ENCODE measurements around the gene SF3A2. TPM values are rescaled to one million over a fixed set of nuclear protein-coding genes. Genes with fewer than 3 reads are reported as not detected.
A peak's percentile ranks its signal among the peaks of the same experiment; 100 is the strongest.

Gene SF3A2
- total and polyA plus RNA-seq, 2 experiments from 2014 or later = 21.2 to 75.3 TPM

DNA sequence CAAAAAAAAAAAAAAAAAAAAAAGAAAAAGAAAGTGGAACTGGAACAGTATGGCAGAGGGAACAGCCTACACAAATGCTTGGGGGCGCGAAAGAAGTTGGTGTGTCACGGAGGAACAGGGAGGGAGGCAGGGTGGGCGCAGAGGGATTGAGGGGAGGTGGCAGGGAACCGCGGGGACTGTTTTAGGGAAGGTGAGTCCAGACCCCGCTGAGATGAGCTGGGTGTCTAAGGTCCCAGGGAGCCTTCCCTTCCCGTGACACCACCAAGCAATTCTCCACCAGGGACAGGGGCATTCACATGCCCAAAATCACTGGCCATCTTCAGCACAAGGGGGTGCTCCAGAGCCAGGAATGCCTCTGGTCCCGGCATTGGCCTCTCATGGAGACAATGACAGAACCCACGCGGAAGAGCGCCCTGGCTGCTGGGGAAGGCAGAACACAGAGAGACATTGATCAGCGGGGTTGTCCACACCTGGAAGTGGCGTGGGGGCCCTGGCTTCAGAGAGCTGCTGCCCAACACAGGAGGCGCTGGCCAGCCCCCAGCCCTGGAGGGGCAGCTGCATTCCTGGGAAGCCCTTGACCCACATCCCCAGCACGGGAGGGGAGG lies 38.4 kb downstream of the SF3A2 start:
- WGBS (ENCODE audit: low lambda C conversion rate, missing lambda C conversion rate) = 64% methylated on average over 9 of the region's 16 CpGs
- Histone ChIP-seq H3K36me3 (replicated peaks; ENCODE audit: insufficient read depth, low read depth) (no peaks in the 10 kb centered on the region), H3K4me2 (no peak overlapping the region), H4K20me1 (ENCODE audit: insufficient read depth, poor library complexity, severe bottlenecking) (peaks cover 50% of the 10 kb centered on the region), H3K9me3 (ENCODE audit: low read depth) (no peaks in the 10 kb centered on the region), H3K4me1 (ENCODE audit: insufficient read depth) (peaks cover 22% of the 10 kb centered on the region), H3K4me3 (no peak overlapping the region), H3K27me3 (no peaks in the 10 kb centered on the region), H3K27ac (no peak overlapping the region), H3K9me2 (replicated peaks; ENCODE audit: insufficient read depth) (no peaks in the 10 kb centered on the region), H3K79me2 (peaks cover 48% of the 10 kb centered on the region), H2AFZ (no peak overlapping the region)
- TF ChIP-seq, protein P1, sequence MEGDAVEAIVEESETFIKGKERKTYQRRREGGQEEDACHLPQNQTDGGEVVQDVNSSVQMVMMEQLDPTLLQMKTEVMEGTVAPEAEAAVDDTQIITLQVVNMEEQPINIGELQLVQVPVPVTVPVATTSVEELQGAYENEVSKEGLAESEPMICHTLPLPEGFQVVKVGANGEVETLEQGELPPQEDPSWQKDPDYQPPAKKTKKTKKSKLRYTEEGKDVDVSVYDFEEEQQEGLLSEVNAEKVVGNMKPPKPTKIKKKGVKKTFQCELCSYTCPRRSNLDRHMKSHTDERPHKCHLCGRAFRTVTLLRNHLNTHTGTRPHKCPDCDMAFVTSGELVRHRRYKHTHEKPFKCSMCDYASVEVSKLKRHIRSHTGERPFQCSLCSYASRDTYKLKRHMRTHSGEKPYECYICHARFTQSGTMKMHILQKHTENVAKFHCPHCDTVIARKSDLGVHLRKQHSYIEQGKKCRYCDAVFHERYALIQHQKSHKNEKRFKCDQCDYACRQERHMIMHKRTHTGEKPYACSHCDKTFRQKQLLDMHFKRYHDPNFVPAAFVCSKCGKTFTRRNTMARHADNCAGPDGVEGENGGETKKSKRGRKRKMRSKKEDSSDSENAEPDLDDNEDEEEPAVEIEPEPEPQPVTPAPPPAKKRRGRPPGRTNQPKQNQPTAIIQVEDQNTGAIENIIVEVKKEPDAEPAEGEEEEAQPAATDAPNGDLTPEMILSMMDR (IDR thresholded peaks at IDR 0.05; ENCODE audit: poor library complexity) = peak; percentile 50
- no peak for TF ChIP-seq EZH2phosphoT487 (IDR thresholded peaks at IDR 0.05; ENCODE audit: low read depth, severe bottlenecking, unreplicated experiment)
- peak; percentile 78 for DNase-seq (ENCODE audit: low spot score)

DNA sequence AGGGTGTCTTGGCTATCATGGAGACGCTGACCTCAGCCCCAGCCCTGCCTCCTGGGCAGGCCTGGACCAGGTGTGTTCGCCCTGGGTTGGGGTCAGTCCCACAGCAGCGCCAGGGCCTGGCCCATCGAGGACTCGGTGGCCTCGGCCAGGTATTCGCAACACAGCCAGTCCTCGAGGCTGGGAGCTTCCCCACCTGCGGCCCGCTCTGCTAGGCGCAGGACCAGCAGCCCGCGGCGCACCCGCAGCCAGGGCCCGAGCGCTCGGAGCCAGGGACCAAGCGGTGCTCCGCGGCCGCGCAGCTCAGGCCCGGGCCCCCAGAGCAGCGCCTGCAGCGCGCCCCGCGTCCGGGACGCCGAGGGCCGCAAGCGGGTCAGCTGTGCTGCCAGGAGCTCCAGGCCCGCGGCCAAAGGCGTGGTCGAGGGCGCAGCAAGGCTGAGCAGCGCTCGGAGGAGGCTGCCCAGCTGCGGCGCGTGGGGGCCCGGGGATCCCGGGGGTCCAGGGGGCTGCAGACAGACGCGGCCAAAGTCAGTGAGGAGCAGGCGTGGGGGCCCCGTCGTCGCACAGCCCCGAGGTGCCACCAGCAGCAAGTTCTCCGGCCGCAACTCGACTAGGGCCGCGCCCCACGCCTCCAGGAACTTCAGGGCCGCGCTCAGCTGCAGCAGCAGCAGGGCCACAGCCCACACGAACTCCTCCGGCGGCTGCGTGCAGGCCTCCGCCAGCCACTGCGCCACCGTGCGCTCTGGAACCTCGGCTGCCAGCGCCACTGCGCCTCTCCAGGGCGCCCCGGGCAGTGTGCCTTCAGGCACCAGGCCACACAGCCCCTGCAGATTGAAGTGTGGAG lies 39.2 kb downstream of the SF3A2 start:
- WGBS (ENCODE audit: low lambda C conversion rate, missing lambda C conversion rate) = 96% methylated on average over 43 of the region's 74 CpGs
- no peak overlapping the region for H3K4me3 ChIP-seq
- H3K36me3 ChIP-seq (replicated peaks; ENCODE audit: insufficient read depth, low read depth) = no peaks in the 10 kb centered on the region
- TF ChIP-seq, protein P1 (IDR thresholded peaks at IDR 0.05; ENCODE audit: poor library complexity) = no peak
- no peak for TF ChIP-seq EZH2 (IDR thresholded peaks at IDR 0.05; ENCODE audit: borderline replicate concordance)
- H4K20me1 ChIP-seq (ENCODE audit: insufficient read depth, poor library complexity, severe bottlenecking) = peaks cover 42% of the 10 kb centered on the region
- H3K27me3 ChIP-seq = no peaks in the 10 kb centered on the region
- no peaks in the 10 kb centered on the region for H3K9me3 ChIP-seq (ENCODE audit: low read depth)
- H3K4me1 ChIP-seq (ENCODE audit: insufficient read depth) = peaks cover 22% of the 10 kb centered on the region
- no peak overlapping the region for H2AFZ ChIP-seq
- peaks cover 40% of the 10 kb centered on the region for H3K79me2 ChIP-seq
- H3K27ac ChIP-seq = no peak overlapping the region
- no peak for DNase-seq (ENCODE audit: low spot score)
- no peaks in the 10 kb centered on the region for H3K9me2 ChIP-seq (replicated peaks; ENCODE audit: insufficient read depth)
- no peak overlapping the region for H3K4me2 ChIP-seq

DNA sequence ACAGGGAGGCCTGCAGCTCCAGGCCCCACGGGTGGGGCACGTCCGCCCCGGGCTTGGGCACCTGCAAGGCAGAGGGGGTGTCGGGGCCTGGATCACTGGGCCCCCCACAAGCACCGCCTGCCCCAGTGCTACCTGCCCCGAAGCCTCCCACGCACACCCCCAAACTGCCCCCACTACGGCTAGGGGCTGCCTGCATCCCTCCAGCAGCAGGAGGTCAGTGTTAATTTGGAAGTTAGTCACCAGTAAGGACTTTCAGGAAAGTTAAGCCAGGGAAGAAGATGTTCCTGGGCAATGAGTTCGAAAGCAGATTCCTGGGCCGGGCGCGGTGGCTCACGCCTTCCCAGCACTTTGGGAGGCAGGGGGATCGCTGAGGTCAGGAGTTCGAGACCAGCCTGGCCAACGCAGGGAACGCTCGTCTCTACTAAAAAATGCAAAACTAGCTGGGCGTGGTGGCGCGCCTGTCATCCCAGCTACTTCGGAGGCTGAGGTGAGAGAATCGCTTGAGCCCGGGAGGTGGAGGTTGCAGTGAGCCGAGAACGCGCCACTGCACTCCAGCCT lies 39.9 kb downstream of the SF3A2 start:
- Histone ChIP-seq H3K9me2 (replicated peaks; ENCODE audit: insufficient read depth) (no peaks in the 10 kb centered on the region), H3K79me2 (peaks cover 33% of the 10 kb centered on the region), H3K36me3 (replicated peaks; ENCODE audit: insufficient read depth, low read depth) (no peaks in the 10 kb centered on the region), H3K27ac (no peak overlapping the region), H3K4me3 (no peak overlapping the region), H4K20me1 (ENCODE audit: insufficient read depth, poor library complexity, severe bottlenecking) (peaks cover 35% of the 10 kb centered on the region), H3K27me3 (no peaks in the 10 kb centered on the region), H2AFZ (no peak overlapping the region), H3K4me1 (ENCODE audit: insufficient read depth) (peaks cover 20% of the 10 kb centered on the region), H3K4me2 (no peak overlapping the region), H3K9me3 (ENCODE audit: low read depth) (no peaks in the 10 kb centered on the region)
- TF ChIP-seq EZH2 (IDR thresholded peaks at IDR 0.05; ENCODE audit: borderline replicate concordance) (no peak), EZH2phosphoT487 (IDR thresholded peaks at IDR 0.05; ENCODE audit: low read depth, severe bottlenecking, unreplicated experiment) (no peak)
- TF ChIP-seq, protein P1 (IDR thresholded peaks at IDR 0.05; ENCODE audit: poor library complexity) = no peak
- no peak for DNase-seq (ENCODE audit: low spot score)
- whole genome bisulfite sequencing (ENCODE audit: low lambda C conversion rate, missing lambda C conversion rate) = 97% methylated on average over 28 of the region's 28 CpGs

All from hepatocyte (in vitro differentiated cells).